SK-MEL-5 (cell line): Measurements from ENCODE around the gene LRTM1. TPM values are rescaled to one million over a fixed set of nuclear protein-coding genes. Genes with fewer than 3 reads are reported as not detected.

Source experiments
- DNase-seq: peaks from one replicate; pipeline ENCODE4 v3.0.0-alpha.2; 2016; ENCODE audit warnings: low read depth, low spot score
- in situ Hi-C: cut with HindIII; loops from 2 replicates; pipeline ENCODE4 v1.10.0; 2016; ENCODE audit warnings: low sequenced_read_pairs, high pct_unique_total_duplicates, low pct_unique_long_range_greater_than_20kb
- total RNA-seq: library from RNA; depleted of rRNA; stranded (reverse); fragments of >200 nt; shearing (Covaris generic); gene quantifications from 2 replicates; pipeline ENCODE4 v1.2.3, GENCODE V29; 2014

Gene LRTM1
- total RNA-seq, 1 experiment from 2014 or later: not detected

GRCh38 chr3:54905261-54905888 is 22.5 kb downstream of the LRTM1 start:
- no peak for DNase-seq
- in situ Hi-C loops: no loop called here

DNA sequence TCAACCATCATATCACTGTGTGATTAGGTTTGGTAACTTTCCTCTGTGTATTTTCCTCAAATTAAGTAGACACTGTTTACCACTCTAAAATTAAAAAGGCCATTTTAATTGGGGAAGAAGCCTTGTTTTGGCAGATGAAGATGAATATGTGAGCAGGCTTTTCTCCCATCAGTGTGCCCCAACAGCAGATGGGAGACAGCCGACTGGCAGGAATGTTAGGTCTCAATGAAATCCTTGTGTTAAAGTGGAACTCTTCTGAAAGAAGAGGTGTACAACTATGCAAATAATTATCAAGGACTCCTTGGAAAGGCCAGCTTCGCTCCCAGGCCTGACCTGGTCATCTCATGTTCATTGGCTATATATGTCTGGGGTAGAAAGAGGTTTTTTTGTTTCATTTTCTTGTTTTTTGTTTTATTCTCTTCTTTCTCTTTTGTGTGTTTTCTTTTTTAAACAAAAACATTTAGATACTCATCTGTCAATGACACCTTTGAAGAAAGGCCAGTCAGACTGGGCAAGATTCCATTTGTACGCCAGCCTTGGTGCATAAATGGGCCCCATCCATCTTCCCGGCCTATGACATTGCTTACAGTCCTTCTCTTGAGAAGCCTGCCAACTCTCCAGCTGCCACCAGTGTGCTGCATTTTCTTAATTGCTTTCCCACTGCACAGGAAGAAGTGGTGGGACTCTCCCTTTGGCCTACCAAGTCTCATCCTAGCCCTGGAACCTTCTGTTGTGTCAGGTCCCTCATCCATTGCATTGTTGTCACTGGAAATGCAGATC is 25.8 kb downstream of the LRTM1 start:
- in situ Hi-C loops: no loop called here
- DNase-seq: no peak

DNA sequence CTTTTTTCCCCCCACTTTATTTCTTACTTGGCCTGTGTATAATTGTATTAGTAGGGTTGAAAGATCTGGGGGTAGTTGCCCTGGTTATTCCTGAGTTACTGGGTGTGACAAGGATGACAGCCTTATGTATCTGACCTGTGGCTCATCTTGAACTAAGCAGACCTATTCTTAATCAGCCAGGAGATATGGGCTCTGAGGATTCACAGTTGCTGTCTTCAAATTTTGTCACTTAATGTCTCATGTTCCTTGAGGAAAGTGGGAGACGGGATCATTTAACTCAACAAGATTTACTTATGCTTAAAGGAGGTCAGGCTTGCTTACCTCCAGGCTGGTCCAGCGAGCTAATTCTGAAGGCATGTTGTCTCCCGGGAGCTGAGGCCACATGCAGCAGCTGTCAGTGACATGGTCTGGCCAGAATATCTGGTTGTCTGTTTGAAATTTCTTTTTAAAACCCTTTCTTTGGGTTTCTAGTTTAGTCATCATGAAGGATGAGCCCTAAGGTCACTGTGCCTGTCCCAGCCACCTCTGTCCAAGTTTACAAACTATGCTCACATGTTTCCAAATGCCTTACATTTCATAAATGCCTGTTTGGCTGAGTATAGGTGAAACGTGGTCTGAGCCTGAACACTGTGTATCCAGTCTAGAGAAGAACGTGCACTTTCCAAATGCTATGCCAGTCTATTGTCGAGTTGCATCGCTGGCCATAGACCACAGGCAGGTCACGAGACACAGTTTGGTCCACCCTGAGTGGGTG is 26.8 kb downstream of the LRTM1 start:
- in situ Hi-C loops: no loop called here
- DNase-seq: no peak

GRCh38 chr3:54899273-54899672 is 28.6 kb downstream of the LRTM1 start:
- DNase-seq: no peak
- in situ Hi-C loops: no loop called here

DNA sequence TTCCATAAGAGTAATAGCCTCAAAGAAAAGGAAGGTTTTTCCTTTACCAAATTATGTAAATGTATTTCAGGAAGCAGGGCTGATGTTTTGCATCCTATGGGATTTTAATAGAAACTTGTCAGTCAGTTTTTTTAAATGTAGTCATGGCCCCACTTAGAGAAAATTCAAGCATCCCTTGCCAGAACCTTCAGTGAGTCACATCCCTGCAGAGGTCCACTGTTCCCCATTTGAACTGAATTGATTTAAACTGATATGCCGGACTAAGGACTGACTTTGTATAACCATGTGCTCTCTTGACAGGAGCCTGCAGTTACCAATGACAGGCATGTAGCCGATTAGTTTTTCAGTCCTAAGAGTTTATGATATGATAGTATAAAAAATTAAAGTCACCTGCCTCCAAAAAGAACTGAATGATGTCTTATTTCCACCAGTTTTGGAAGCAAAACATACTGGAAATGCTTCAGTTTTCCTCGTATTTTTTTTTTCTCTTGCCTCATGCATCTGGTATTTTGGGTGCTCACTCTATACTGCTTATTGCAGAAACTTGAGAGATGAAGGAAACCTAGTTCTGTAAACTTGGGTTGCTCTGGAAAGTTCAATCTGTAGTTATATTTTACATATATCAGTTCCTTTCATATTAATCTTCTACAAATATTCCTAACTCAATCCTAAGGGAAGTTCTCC is 30.7 kb downstream of the LRTM1 start:
- in situ Hi-C loops: no loop called here
- DNase-seq: no peak

GRCh38 chr3:54895613-54896012 is 32.2 kb downstream of the LRTM1 start:
- DNase-seq: no peak
- in situ Hi-C loops: no loop called here

DNA sequence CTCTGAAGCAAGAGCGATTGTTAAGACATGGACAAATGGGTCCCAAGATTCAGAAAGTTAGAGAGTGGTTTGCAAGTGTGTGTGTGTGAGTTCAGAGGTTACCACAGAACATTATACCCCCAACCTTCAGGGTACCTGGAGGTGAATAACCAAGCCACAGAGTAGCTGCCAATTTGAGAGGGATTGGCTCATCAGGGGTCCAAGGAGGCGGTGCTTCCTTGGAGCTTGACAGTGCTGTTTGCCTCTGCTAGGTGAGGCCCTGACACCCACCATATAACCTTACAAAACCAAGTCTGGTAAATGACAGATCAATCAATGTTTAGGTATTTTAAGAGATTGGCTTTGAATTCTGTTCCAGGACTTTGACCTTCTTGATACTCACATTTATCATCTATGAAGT is 35.7 kb downstream of the LRTM1 start:
- in situ Hi-C loops: no loop called here
- no peak for DNase-seq

DNA sequence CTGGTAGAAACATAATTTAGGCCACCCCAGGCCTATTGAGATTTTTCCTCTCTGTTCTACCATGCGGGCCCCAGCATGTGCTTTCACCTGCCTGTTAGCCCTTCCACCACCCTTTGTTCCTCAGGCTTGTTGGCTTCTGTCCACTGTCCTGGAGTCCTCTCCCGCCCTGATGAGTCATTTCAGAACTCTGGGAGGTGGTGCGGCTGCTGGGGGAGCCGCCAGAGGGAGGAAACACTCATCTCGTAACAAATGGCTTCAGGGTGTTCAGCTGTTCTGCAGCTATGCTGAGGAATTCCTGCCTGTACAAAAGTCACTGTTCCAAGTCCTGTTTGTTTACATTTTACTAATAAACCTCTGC is 36.3 kb downstream of the LRTM1 start:
- in situ Hi-C loops: no loop called here
- peak; percentile 38 for DNase-seq

DNA sequence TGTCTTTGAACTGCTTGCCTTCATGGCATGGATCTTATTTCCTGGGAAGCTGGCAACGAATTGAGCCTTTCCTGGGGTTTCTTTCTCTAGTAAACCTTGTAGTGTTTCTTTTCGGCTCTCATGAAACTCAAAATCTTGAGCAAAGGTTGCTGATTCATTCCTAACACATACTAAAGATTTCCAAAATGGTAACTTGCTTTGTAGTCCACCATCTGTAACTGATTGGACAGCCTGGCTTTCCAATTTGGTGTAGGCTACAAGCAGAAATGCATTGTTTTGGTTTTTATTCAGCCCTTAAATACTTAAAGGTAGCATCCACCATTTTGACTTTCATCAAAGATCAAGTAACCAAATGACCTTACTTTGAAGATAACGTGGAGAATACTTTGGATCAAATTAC is 38.1 kb downstream of the LRTM1 start:
- in situ Hi-C loops: no loop called here
- DNase-seq: no peak

GRCh38 chr3:54888873-54889272 is 39.0 kb downstream of the LRTM1 start:
- in situ Hi-C loops: no loop called here
- DNase-seq: no peak

GRCh38 chr3:54888162-54888561 is 39.7 kb downstream of the LRTM1 start:
- in situ Hi-C loops: no loop called here
- DNase-seq: no peak

DNA sequence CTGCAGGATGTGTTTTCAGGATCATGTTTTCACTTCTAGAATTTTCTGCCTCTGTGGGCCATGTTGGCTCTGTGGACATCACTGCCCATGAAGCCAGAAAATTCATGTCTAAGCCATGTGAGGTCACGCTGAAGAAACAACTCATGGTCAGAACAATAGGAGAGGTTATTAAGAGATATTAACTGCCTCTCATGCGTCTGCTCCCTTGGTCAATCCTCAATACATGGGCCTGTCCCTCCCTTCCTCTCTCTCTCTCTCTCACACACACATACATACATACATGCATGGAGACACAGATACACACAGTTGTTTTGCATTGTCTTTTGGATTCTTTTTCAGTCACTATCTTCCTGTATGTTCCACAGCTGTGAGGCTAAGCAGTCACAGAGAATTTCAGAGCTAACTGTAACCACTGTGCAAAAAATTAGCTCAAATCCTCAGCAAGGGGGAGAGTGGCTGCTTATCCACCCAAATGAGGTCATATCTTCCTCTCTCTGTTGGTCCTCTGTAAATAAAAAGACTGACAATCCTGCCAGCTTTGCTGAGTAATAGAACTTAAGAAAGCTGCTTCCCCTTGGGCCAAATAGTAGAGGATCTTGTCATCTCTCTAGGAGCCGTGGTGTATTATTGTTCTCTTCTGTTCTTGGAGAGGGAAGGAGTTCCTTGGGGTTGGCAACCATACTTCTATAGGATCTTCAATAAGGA is 45.6 kb downstream of the LRTM1 start:
- DNase-seq: no peak
- in situ Hi-C loops: no loop called here

- no peak for DNase-seq
- in situ Hi-C loops: no loop called here
These were observed 49.7 kb downstream of the LRTM1 start for GRCh38 chr3:54878145-54878544.

DNA sequence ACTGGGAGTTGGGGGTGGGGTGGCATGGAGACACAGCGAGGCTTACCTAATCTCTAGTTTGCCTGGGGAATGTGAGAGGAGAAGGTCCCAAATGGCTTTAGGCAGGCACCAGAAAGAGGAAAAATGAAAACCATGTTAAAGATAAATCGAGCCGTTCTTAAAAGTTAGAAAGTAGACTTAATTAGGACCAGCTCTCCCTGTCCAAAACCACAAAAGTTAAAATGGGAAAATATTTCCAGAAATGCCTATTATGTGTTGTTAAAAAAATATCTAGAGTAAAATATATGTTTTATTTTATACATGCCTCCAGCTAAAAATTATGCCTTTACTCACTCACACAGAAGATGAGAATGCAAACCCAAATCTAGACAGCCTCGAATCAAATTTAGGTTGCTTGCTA is 50.1 kb downstream of the LRTM1 start:
- DNase-seq: no peak
- in situ Hi-C loops: no loop called here

GRCh38 chr3:54876694-54877093 is 51.2 kb downstream of the LRTM1 start:
- in situ Hi-C loops: no loop called here
- DNase-seq: no peak

GRCh38 chr3:54875596-54876268 is 52.1 kb downstream of the LRTM1 start:
- no peak for DNase-seq
- in situ Hi-C loops: no loop called here

- DNase-seq: no peak
- in situ Hi-C loops: no loop called here
These were observed 52.9 kb downstream of the LRTM1 start for GRCh38 chr3:54874816-54875556.
